EH (cell line): ENCODE data around the gene COL6A2.
"Not testable (repeated sequence)": the region's sequence is repeated elsewhere in the genome, so short reads cannot be mapped to it uniquely, and the experiment has no call there.

Experiments
- DNase-seq: peaks from one replicate; pipeline ENCODE4 v3.0.0-alpha.2; 2015; ENCODE audit warnings: low read depth

COL6A2 gene

GRCh38 chr21:46156678-46157077 lies 58.8 kb downstream of the COL6A2 start:
- DNase-seq: no peak

- no peak for DNase-seq
These were observed 59.6 kb downstream of the COL6A2 start for GRCh38 chr21:46157396-46157986.

- no peak for DNase-seq
These were observed 60.1 kb downstream of the COL6A2 start for GRCh38 chr21:46157987-46158451.

- no peak for DNase-seq
These were observed 60.9 kb downstream of the COL6A2 start for GRCh38 chr21:46158666-46159300.

- DNase-seq: no peak
These were observed 61.5 kb downstream of the COL6A2 start for GRCh38 chr21:46159390-46159789.

- DNase-seq: no peak
These were observed 62.1 kb downstream of the COL6A2 start for GRCh38 chr21:46159841-46160656.

- no peak for DNase-seq
These were observed 62.7 kb downstream of the COL6A2 start for GRCh38 chr21:46160657-46160906.

- no peak for DNase-seq
These were observed 63.2 kb downstream of the COL6A2 start for GRCh38 chr21:46160907-46161632.

GRCh38 chr21:46161633-46162592 lies 64.0 kb downstream of the COL6A2 start:
- DNase-seq: no peak

- DNase-seq: no peak
These were observed 65.5 kb downstream of the COL6A2 start for GRCh38 chr21:46163380-46163779.

- DNase-seq: no peak
These were observed 67.2 kb downstream of the COL6A2 start for GRCh38 chr21:46165098-46165497.

- DNase-seq: no peak
These were observed 70.3 kb downstream of the COL6A2 start for GRCh38 chr21:46168238-46168637.

- no peak for DNase-seq
These were observed 70.9 kb downstream of the COL6A2 start for GRCh38 chr21:46168659-46169386.

GRCh38 chr21:46170436-46171193 lies 72.7 kb downstream of the COL6A2 start:
- DNase-seq: not testable (repeated sequence)

GRCh38 chr21:46171585-46171984 lies 73.7 kb downstream of the COL6A2 start:
- no peak for DNase-seq

- no peak for DNase-seq
These were observed 74.3 kb downstream of the COL6A2 start for GRCh38 chr21:46171996-46172862.

GRCh38 chr21:46172863-46173528 lies 75.1 kb downstream of the COL6A2 start:
- DNase-seq: no peak

- DNase-seq: no peak
These were observed 75.7 kb downstream of the COL6A2 start for GRCh38 chr21:46173573-46173972.
